ENCODE measurements around the gene PNCK. TPM values are rescaled to one million over a fixed set of nuclear protein-coding genes. Genes with fewer than 3 reads are reported as not detected.

Gene PNCK
- total and polyA plus RNA-seq, 2 of the 13 experiments (the other 11 are each of a cell fraction or from before 2014, with no cell fraction given) = 33.1 TPM; not detected in 1

- TF ChIP-seq CENPBD1 (CRISPR knock-in tag; IDR thresholded peaks at IDR 0.05; ENCODE audit: borderline replicate concordance, low read depth) (no peak), CEBPG (CRISPR knock-in tag; IDR thresholded peaks at IDR 0.05) (no peak), ZNF441 (CRISPR knock-in tag; IDR thresholded peaks at IDR 0.05; ENCODE audit: borderline replicate concordance) (no peak), ZNF337 (CRISPR knock-in tag; IDR thresholded peaks at IDR 0.05; ENCODE audit: borderline replicate concordance, low read depth) (no peak), ZNF839 (CRISPR knock-in tag; IDR thresholded peaks at IDR 0.05; ENCODE audit: borderline replicate concordance) (no peak), HHEX (CRISPR knock-in tag; IDR thresholded peaks at IDR 0.05) (no peak), ZBTB40 (IDR thresholded peaks at IDR 0.05) (no peak), ZBTB40 (CRISPR knock-in tag; IDR thresholded peaks at IDR 0.05) (no peak; the same call in 1 of the 2 replicates), CHD2 (IDR thresholded peaks at IDR 0.05; ENCODE audit: low read depth, low read length) (no peak), BRCA1 (CRISPR knock-in tag; IDR thresholded peaks at IDR 0.05) (peak; percentile 67), ZFY (CRISPR knock-in tag; IDR thresholded peaks at IDR 0.05) (peak; percentile 24; the same call in 1 of the 2 replicates), ZNF275 (CRISPR knock-in tag; IDR thresholded peaks at IDR 0.05; ENCODE audit: borderline replicate concordance) (no peak), ZNF672 (CRISPR knock-in tag; IDR thresholded peaks at IDR 0.05) (no peak; the same call in 1 of the 2 replicates), IRF1 (CRISPR knock-in tag; IDR thresholded peaks at IDR 0.05; ENCODE audit: low read depth) (no peak), ZNF772 (CRISPR knock-in tag; IDR thresholded peaks at IDR 0.05) (peak; percentile 57; the same call in 1 of the 2 replicates), GMEB1 (CRISPR knock-in tag; IDR thresholded peaks at IDR 0.05; ENCODE audit: borderline replicate concordance) (no peak; the same call in 1 of the 2 replicates)
Measured at GRCh38 chrX:153646620-153647373, 26.8 kb downstream of the PNCK start, which contains the start of gene DUSP9 (continued).

All from HepG2 (cell line).